Measurements from ENCODE around the gene MAP3K14.
"Not testable (repeated sequence)": the region's sequence is repeated elsewhere in the genome, so short reads cannot be mapped to it uniquely, and the experiment has no call there.

MAP3K14 gene

GRCh38 chr17:45253879-45254278, 62.9 kb downstream of the MAP3K14 start:
- DNase-seq, result no peak

- DNase-seq, result not testable (repeated sequence)
These were observed 63.6 kb downstream of the MAP3K14 start for GRCh38 chr17:45253237-45253636.

GRCh38 chr17:45251931-45252330, 64.9 kb downstream of the MAP3K14 start:
- no peak for DNase-seq

DNA sequence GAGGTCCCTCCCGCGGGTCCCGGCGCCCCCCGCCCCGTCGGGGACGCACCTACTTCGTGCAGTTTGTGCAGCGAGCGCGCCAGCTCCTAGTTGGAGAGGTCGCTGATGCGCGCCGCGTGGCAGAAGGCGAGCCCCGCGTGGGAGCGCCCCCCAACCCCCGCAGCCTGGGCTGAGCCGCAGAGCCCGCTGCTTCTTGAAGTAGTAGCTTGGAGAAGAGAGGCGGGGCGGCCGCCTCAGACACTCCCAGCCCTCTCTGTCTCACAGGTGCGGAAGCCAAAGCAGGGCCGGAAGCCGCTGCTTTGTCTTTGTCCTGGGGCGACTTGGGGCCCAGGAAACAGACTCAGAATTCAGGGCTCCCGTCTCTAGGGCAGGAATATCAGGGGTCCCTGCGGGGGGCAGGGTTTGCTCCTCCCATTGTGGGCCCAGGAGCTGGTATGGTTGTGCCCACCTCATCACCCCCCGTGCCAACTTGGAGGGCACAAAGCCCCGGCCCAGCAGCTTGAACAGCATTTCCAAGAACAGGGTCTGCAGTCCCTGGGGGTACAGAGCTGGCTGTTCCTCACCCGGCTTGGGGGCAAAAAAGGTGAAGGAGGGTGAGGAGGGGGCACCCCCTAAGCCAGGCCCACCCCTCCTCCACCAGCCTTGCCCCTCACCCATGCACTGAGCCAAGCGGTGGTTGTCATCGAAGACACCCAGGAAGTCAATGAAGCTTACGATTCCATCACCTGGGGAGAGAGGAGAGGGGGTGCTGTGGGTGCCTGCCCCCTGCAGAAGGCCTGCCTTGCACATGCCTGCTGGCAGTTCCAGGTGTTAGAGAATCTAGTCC, 68.5 kb downstream of the MAP3K14 start:
- no peak for DNase-seq

DNA sequence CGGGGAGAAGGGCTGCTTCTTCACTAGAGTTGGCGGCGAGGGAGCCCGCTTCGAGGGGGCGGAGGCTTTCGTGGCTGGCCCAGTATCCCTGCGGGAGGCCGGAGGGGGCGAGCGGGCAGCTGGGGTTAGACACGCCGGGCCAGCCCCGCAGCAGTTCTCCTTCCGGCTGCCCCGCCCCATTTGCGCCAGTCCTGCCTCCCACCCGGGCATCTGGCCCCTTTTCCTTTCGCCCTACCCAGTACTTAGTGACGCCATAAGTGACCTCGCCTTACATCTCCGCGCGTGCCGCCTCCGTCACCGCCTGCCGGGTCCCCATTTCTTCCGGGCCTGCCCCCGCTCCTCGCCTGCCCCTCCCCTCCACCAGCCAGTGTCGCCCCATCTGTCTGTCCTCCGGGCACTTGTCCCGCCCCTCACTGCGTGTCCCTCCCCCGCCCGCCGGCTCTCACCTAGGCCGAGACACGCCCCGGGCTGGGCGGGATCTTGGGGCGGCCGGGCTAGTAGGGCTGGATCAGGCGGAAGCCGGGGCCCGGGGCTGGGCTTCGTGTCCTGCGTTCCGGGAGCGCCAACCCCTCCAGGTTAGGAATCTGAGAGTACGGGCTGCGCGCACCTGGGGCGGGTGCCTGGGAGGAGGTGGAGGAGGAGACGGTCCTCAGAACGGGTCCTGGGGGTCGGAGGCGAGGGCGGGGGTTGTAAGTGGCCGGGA, 69.2 kb downstream of the MAP3K14 start:
- peak; percentile 71 for DNase-seq

GRCh38 chr17:45246861-45247428, 69.9 kb downstream of the MAP3K14 start:
- DNase-seq, result peak; percentile 57

- no peak for DNase-seq
These were observed 70.5 kb downstream of the MAP3K14 start for GRCh38 chr17:45246338-45246737.

- no peak for DNase-seq
These were observed 71.8 kb downstream of the MAP3K14 start for GRCh38 chr17:45244725-45245656.

- DNase-seq, result no peak
These were observed 73.1 kb downstream of the MAP3K14 start for GRCh38 chr17:45243750-45244149.

- no peak for DNase-seq
These were observed 74.8 kb downstream of the MAP3K14 start for GRCh38 chr17:45242029-45242414.

GRCh38 chr17:45241328-45242028, 75.3 kb downstream of the MAP3K14 start:
- no peak for DNase-seq

- no peak for DNase-seq
These were observed 75.9 kb downstream of the MAP3K14 start for GRCh38 chr17:45240905-45241327.

- DNase-seq, result no peak
These were observed 78.6 kb downstream of the MAP3K14 start for GRCh38 chr17:45238155-45238774.

DNA sequence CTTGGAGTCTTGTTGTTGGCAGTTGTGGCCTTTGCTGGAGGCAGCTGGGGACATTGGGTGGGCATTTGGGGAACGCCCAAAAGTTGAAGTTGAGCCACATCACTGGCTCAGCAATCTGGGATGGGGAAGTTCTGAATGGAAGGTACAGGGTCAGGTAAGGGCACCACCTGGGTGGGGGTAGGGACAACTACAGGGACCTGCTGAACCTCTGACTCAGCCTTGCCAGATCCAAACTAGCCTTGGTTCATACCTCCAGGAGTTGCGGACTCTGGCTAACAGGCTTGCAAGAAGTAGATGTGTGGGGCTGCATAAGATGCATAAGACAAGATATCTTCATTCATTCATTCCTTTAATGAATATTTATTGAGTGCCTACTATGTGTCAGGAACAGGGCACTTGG, 79.1 kb downstream of the MAP3K14 start:
- DNase-seq, result no peak

DNA sequence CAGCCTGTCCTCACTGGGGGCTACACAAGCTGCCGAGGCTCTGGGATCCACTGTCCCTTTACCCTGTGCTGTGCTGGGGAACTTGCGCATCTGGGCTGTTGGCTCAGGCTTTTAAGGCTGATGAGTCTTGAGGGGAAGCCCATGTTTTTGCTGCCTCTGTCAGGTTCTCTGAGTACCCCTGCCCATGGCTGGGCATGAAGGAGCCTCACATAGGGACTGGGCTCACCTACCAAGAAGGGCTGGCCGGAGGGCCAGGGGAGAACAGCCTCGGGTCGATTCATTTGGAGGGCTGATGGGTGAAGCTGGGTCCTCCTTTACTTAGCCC, 80.6 kb downstream of the MAP3K14 start:
- DNase-seq, result no peak

GRCh38 chr17:45235416-45236281, 81.2 kb downstream of the MAP3K14 start:
- peak; percentile 61 for DNase-seq

DNA sequence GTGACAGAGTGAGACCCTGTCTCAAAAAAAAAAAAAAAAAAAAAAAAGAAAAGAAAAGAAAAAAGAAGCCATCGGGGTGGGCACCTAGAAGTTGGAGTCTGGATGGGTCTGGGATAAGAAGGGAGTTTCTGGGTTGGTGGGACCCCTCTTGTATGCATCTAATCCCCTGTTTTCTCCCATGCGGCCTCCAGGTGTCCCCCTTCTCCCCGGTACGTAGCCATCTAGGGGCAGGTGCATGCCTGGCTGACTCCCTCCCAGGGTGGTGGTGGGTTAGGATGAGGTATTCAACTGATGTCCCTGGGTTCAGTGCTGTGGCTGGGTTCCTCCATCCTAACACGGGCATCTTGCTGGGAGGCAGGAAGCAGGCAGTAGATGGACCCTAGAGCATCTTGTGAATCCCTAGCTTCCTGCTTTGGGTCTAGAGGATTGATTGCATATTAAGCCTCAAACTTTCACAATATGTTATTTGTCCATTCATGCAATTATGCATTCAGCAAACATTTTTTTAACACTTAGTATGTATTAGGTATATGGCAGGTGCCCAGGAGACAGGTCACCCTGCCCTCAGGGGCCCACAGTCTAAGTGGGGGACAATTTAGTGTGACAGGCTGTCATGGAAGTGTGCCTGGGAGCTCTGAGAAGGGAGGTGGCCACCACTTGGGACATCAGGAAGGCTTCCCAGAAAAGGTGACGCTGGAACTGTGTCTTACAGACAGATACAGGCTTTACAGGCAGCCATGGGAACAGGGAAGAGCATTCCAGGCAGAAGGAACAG, 82.0 kb downstream of the MAP3K14 start:
- no peak for DNase-seq

- no peak for DNase-seq
These were observed 83.3 kb downstream of the MAP3K14 start for GRCh38 chr17:45233423-45233924.

GRCh38 chr17:45232514-45233422, 84.1 kb downstream of the MAP3K14 start:
- DNase-seq, result no peak
